ENCODE data around the gene DKK3. TPM values are rescaled to one million over a fixed set of nuclear protein-coding genes. Genes with fewer than 3 reads are reported as not detected.

DKK3 gene
- total RNA-seq, 1 donor from 2014 or later, result 307 TPM

DNA sequence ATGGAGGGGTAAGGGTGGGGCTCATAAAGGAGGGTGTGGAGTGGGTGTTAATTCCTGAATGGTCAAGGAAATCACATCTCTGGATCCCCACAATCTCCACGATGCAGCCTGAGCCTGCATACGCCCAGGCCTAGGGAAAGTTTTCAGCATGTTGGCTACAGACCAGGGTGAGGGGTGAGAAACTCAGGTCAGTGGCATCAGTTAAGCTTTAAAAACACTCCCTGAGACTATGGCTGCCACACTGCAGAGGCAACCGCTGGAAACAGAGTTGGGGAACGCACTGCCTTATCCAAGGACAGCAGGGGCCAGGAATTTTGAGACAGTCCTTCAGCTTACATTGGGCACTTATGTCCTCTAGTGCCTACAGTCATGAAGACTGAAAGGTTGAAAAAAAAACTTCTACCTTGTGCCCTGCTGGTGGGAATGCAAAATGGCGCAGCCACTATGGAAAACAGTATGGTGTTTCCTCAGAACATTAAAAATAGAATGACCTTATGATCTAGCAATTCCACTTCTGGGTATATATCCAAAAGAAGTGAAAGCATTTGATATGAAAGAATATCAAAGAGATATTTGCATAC, 19.7 kb downstream of the DKK3 start:
- H3K4me3 Mint-ChIP-seq (ENCODE audit: unreplicated experiment), result no peak overlapping the region
- H3K9me3 Mint-ChIP-seq (ENCODE audit: unreplicated experiment), result no peaks in the 10 kb centered on the region
- peaks cover 18% of the 10 kb centered on the region for H3K79me2 ChIP-seq (ENCODE audit: insufficient read depth, low read length)
- peak overlapping the region; percentile 94 for H3K27ac ChIP-seq (ENCODE audit: low read depth, low read length)
- peak overlapping the region; percentile 7 for H2AFZ ChIP-seq (ENCODE audit: low read depth, low read length)
- H3K4me2 ChIP-seq (ENCODE audit: low read length), result peak overlapping the region; percentile 71
- no peak overlapping the region for H3K4me3 ChIP-seq (ENCODE audit: insufficient read depth, low read depth, low read length)
- H3K4me1 ChIP-seq (ENCODE audit: insufficient read depth, low read length), result peaks cover 69% of the 10 kb centered on the region
- H3K9me3 ChIP-seq (ENCODE audit: insufficient read depth, low read depth, low read length), result no peaks in the 10 kb centered on the region
- peaks cover 25% of the 10 kb centered on the region for H3K36me3 Mint-ChIP-seq (ENCODE audit: low read depth, unreplicated experiment)
- no peaks in the 10 kb centered on the region for H4K20me1 ChIP-seq (ENCODE audit: insufficient read depth, low read length)
- H3K27me3 Mint-ChIP-seq (ENCODE audit: low read depth, unreplicated experiment), result no peaks in the 10 kb centered on the region
- peak overlapping the region; percentile 74 for H3K9ac ChIP-seq (ENCODE audit: low read length)
- no peaks in the 10 kb centered on the region for H3K36me3 ChIP-seq (ENCODE audit: insufficient read depth, low read length)
- no peaks in the 10 kb centered on the region for H3K27me3 ChIP-seq (ENCODE audit: insufficient read depth, low read length)
- peaks cover 74% of the 10 kb centered on the region for H3K4me1 Mint-ChIP-seq (ENCODE audit: low read depth, unreplicated experiment)
- FAIRE-seq (no peak), DNase-seq (ENCODE audit: low read depth) (no peak)
- peak overlapping the region; percentile 94 for H3K27ac Mint-ChIP-seq (ENCODE audit: unreplicated experiment)
- TF ChIP-seq, protein P1, sequence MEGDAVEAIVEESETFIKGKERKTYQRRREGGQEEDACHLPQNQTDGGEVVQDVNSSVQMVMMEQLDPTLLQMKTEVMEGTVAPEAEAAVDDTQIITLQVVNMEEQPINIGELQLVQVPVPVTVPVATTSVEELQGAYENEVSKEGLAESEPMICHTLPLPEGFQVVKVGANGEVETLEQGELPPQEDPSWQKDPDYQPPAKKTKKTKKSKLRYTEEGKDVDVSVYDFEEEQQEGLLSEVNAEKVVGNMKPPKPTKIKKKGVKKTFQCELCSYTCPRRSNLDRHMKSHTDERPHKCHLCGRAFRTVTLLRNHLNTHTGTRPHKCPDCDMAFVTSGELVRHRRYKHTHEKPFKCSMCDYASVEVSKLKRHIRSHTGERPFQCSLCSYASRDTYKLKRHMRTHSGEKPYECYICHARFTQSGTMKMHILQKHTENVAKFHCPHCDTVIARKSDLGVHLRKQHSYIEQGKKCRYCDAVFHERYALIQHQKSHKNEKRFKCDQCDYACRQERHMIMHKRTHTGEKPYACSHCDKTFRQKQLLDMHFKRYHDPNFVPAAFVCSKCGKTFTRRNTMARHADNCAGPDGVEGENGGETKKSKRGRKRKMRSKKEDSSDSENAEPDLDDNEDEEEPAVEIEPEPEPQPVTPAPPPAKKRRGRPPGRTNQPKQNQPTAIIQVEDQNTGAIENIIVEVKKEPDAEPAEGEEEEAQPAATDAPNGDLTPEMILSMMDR (IDR thresholded peaks at IDR 0.05; ENCODE audit: insufficient read depth, low read depth, low read length), result peak; percentile 41
- TF ChIP-seq EZH2 (IDR thresholded peaks at IDR 0.05; ENCODE audit: insufficient read depth, low read length), result no peak

DNA sequence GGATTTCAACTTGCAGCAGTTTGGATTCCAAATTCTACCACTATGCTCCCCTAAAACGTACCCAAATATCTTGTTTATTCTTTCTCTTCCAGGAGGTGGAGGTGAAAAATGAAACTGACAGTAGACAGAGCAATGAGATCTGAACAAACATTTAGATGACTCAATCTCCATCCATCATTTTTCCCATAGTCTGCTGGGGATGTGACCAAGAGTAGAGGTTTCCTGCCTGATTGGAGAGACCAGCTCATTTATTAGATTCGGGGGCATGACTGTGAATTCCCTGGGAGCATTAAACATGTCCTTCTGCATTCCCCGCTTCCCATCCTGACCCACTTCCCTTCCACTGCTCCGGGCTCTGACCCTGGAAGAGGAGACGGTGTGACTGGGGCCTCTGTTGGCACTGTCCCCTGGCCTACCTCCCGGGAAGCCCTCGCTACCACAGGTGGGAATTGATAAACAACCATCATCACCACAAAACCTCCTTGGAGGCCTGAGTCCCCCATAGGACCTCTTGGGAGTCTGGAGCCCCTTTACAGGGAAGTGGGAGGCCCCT, 20.3 kb downstream of the DKK3 start:
- Mint-ChIP-seq H3K4me3 (ENCODE audit: unreplicated experiment) (peak overlapping the region; percentile 23), H3K27me3 (ENCODE audit: low read depth, unreplicated experiment) (no peaks in the 10 kb centered on the region), H3K27ac (ENCODE audit: unreplicated experiment) (peak overlapping the region; percentile 94), H3K9me3 (ENCODE audit: unreplicated experiment) (no peaks in the 10 kb centered on the region), H3K4me1 (ENCODE audit: low read depth, unreplicated experiment) (peaks cover 70% of the 10 kb centered on the region), H3K36me3 (ENCODE audit: low read depth, unreplicated experiment) (peaks cover 29% of the 10 kb centered on the region)
- FAIRE-seq (peak; percentile 49), DNase-seq (ENCODE audit: low read depth) (peak; percentile 84)
- H4K20me1 ChIP-seq (ENCODE audit: insufficient read depth, low read length), result no peaks in the 10 kb centered on the region
- peaks cover 18% of the 10 kb centered on the region for H3K79me2 ChIP-seq (ENCODE audit: insufficient read depth, low read length)
- H2AFZ ChIP-seq (ENCODE audit: low read depth, low read length), result peak overlapping the region; percentile 7
- peak overlapping the region; percentile 74 for H3K9ac ChIP-seq (ENCODE audit: low read length)
- H3K9me3 ChIP-seq (ENCODE audit: insufficient read depth, low read depth, low read length), result no peaks in the 10 kb centered on the region
- no peaks in the 10 kb centered on the region for H3K27me3 ChIP-seq (ENCODE audit: insufficient read depth, low read length)
- peak overlapping the region; percentile 71 for H3K4me2 ChIP-seq (ENCODE audit: low read length)
- TF ChIP-seq, protein P1 (IDR thresholded peaks at IDR 0.05; ENCODE audit: insufficient read depth, low read depth, low read length), result no peak
- TF ChIP-seq EZH2 (IDR thresholded peaks at IDR 0.05; ENCODE audit: insufficient read depth, low read length), result no peak
- H3K4me1 ChIP-seq (ENCODE audit: insufficient read depth, low read length), result peaks cover 71% of the 10 kb centered on the region
- no peak overlapping the region for H3K4me3 ChIP-seq (ENCODE audit: insufficient read depth, low read depth, low read length)
- no peaks in the 10 kb centered on the region for H3K36me3 ChIP-seq (ENCODE audit: insufficient read depth, low read length)
- peak overlapping the region; percentile 94 for H3K27ac ChIP-seq (ENCODE audit: low read depth, low read length)

DNA sequence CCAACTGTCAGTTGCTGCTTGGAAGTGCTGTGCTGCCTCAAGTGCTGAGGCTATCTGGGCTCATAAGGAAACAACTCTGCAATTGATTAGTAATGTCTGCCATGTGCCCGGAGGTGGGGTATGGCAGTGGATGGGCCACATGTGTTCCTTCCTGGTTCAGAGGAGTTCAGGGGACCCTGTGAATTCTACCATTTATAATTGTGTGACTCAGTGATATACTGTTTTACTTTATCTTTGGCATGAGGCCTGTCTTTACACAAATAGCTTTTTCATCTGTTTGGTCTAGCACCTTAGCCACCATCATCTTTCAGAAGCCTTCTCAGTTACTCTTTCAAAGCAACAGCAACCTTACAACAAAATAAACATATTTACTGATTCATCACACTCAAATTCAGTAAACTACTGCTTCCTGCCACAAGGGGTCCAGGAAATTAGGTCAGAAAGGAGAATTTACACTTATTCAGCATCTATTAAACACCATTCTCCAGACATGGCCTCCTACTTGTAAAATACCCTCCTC, 20.9 kb downstream of the DKK3 start:
- peaks cover 18% of the 10 kb centered on the region for H3K79me2 ChIP-seq (ENCODE audit: insufficient read depth, low read length)
- Mint-ChIP-seq H3K27ac (ENCODE audit: unreplicated experiment) (peak overlapping the region; percentile 94), H3K4me1 (ENCODE audit: low read depth, unreplicated experiment) (peaks cover 71% of the 10 kb centered on the region), H3K4me3 (ENCODE audit: unreplicated experiment) (peak overlapping the region; percentile 23), H3K36me3 (ENCODE audit: low read depth, unreplicated experiment) (peaks cover 31% of the 10 kb centered on the region), H3K9me3 (ENCODE audit: unreplicated experiment) (no peaks in the 10 kb centered on the region), H3K27me3 (ENCODE audit: low read depth, unreplicated experiment) (no peaks in the 10 kb centered on the region)
- H2AFZ ChIP-seq (ENCODE audit: low read depth, low read length), result no peak overlapping the region
- H3K9me3 ChIP-seq (ENCODE audit: insufficient read depth, low read depth, low read length), result no peaks in the 10 kb centered on the region
- H3K4me2 ChIP-seq (ENCODE audit: low read length), result peak overlapping the region; percentile 71
- FAIRE-seq (no peak), DNase-seq (ENCODE audit: low read depth) (peak; percentile 85)
- no peaks in the 10 kb centered on the region for H3K27me3 ChIP-seq (ENCODE audit: insufficient read depth, low read length)
- no peak overlapping the region for H3K4me3 ChIP-seq (ENCODE audit: insufficient read depth, low read depth, low read length)
- peak overlapping the region; percentile 74 for H3K9ac ChIP-seq (ENCODE audit: low read length)
- no peak for TF ChIP-seq EZH2 (IDR thresholded peaks at IDR 0.05; ENCODE audit: insufficient read depth, low read length)
- TF ChIP-seq, protein P1 (IDR thresholded peaks at IDR 0.05; ENCODE audit: insufficient read depth, low read depth, low read length), result peak; percentile 68
- H3K4me1 ChIP-seq (ENCODE audit: insufficient read depth, low read length), result peaks cover 72% of the 10 kb centered on the region
- peak overlapping the region; percentile 94 for H3K27ac ChIP-seq (ENCODE audit: low read depth, low read length)
- no peaks in the 10 kb centered on the region for H3K36me3 ChIP-seq (ENCODE audit: insufficient read depth, low read length)
- no peaks in the 10 kb centered on the region for H4K20me1 ChIP-seq (ENCODE audit: insufficient read depth, low read length)
